OCI-LY7 (cell line): ENCODE results near the gene SEC24D. TPM values are rescaled to one million over a fixed set of nuclear protein-coding genes. Genes with fewer than 3 reads are reported as not detected.

Experiments used
- BruUV-seq: library from RNA; stranded (reverse); fragments of 400-500 nt; replicated peaks from 2 replicates; lab custom pipeline; 2021; lab: Mats Ljungman, UMichigan
- CTCF ChIA-PET: fragments of 300-600 bp; sonication (Branson Sonifier 250); formaldehyde crosslinking; loops from one replicate; lab custom pipeline; 2022; ENCODE audit warnings: antibody characterized with exemption; ENCODE audit not compliant: unreplicated experiment; lab: Charles Lee
- POLR2A ChIA-PET: fragments of 300-600 bp; sonication (Branson Sonifier 250); formaldehyde crosslinking; loops from one replicate; lab custom pipeline; 2022; ENCODE audit warnings: antibody characterized with exemption; lab: Charles Lee
- DNase-seq: peaks from one replicate; pipeline ENCODE4 v3.0.0-alpha.2; 2015; ENCODE audit warnings: low spot score
- H2AFZ ChIP-seq: fragments of 200-600 bp; sonication (generic), shearing (Covaris generic); 2 replicates; pipeline ENCODE4 v1.6.1; 2014; ENCODE audit warnings: mild to moderate bottlenecking, antibody characterized with exemption, low read length, moderate library complexity
- H3K27ac ChIP-seq: fragments of 200-600 bp; sonication (generic); 2 replicates; pipeline ENCODE4 v1.5.1; 2014; ENCODE audit warnings: mixed run types, low read depth, mild to moderate bottlenecking, moderate library complexity, low read length, inconsistent platforms; ENCODE audit not compliant: poor library complexity, severe bottlenecking
- H3K36me3 ChIP-seq: fragments of 200-600 bp; sonication (generic); 2 replicates; pipeline ENCODE4 v1.6.1; 2014; ENCODE audit warnings: mild to moderate bottlenecking, antibody characterized with exemption, low read length, moderate library complexity, mixed read lengths; ENCODE audit not compliant: insufficient read depth
- H3K4me1 ChIP-seq: fragments of 200-600 bp; sonication (generic); 2 replicates; pipeline ENCODE4 v1.5.1; 2014; ENCODE audit warnings: mild to moderate bottlenecking, low read length; ENCODE audit not compliant: insufficient read depth, poor library complexity, severe bottlenecking
- H3K4me2 ChIP-seq: fragments of 200-600 bp; sonication (generic); 2 replicates; pipeline ENCODE4 v1.6.1; 2014; ENCODE audit warnings: mild to moderate bottlenecking, low read length
- H3K4me3 ChIP-seq: fragments of 200-600 bp; sonication (generic); 2 replicates; pipeline ENCODE4 v1.5.1; 2014; ENCODE audit warnings: mild to moderate bottlenecking, low read depth, low read length; ENCODE audit not compliant: poor library complexity, severe bottlenecking
- H3K79me2 ChIP-seq: fragments of 200-600 bp; sonication (generic); 2 replicates; pipeline ENCODE4 v1.6.1; 2016; ENCODE audit warnings: low read depth, mild to moderate bottlenecking, low read length, moderate library complexity, mixed read lengths; ENCODE audit not compliant: insufficient read depth
- H3K9me2 ChIP-seq: fragments of 200-600 bp; sonication (generic); 2 replicates; pipeline ENCODE4 v1.6.1; 2016; ENCODE audit warnings: mild to moderate bottlenecking, low read length, mixed read lengths; ENCODE audit not compliant: insufficient read depth
- H3K9me3 ChIP-seq: fragments of 200-600 bp; sonication (generic); 2 replicates; pipeline ENCODE4 v1.6.1; 2014; ENCODE audit warnings: mild to moderate bottlenecking, mixed run types, low read length, mixed read lengths
- H4K20me1 ChIP-seq: fragments of 200-600 bp; sonication (generic); 2 replicates; pipeline ENCODE4 v1.6.1; 2014; ENCODE audit warnings: mild to moderate bottlenecking, antibody characterized with exemption, low read length, moderate library complexity, mixed read lengths; ENCODE audit not compliant: insufficient read depth
- CTCF ChIP-seq: fragments of 200-600 bp; sonication (generic); conservative IDR thresholded peaks from 2 replicates; pipeline ENCODE4 v1.5.1; 2014; ENCODE audit warnings: mild to moderate bottlenecking, antibody characterized with exemption, low read length, moderate library complexity, mixed read lengths
- EZH2phosphoT487 ChIP-seq: fragments of 200-600 bp; sonication (generic); IDR thresholded peaks from 2 replicates; pipeline ENCODE4 v1.6.1; 2018; ENCODE audit warnings: low read depth, borderline replicate concordance, mild to moderate bottlenecking, mixed run types, antibody characterized with exemption, low read length, moderate library complexity, mixed read lengths
- intact Hi-C: fragments of 100-400 bp; cut with micrococcal nuclease; formaldehyde crosslinking; loops from one replicate; pipeline ENCODE4 v1.10.0; 2022; ENCODE audit not compliant: unreplicated experiment
- total RNA-seq, 2 experiments: library from RNA; depleted of rRNA in 1 of 2; stranded (reverse); fragments of >200 nt in 1 of 2; shearing (Covaris generic) in 1 of 2; gene quantifications; 2 replicates each; pipeline ENCODE4 v1.2.3, GENCODE V29; 2014 to 2022

Gene SEC24D
- total RNA-seq, 2 experiments from 2014 or later = 15.1 to 56.1 TPM

- Histone ChIP-seq H3K9me2 (no peaks in the 10 kb centered on the region), H2AFZ (no peak overlapping the region), H4K20me1 (peaks cover 11% of the 10 kb centered on the region; the same call in 1 of the 2 replicates), H3K27ac (no peak overlapping the region), H3K4me3 (no peak overlapping the region), H3K79me2 (peaks cover 8% of the 10 kb centered on the region; the same call in 1 of the 2 replicates), H3K9me3 (no peaks in the 10 kb centered on the region), H3K4me1 (no peaks in the 10 kb centered on the region), H3K4me2 (no peak overlapping the region), H3K36me3 (peaks cover 42% of the 10 kb centered on the region)
- no peak for DNase-seq
- POLR2A ChIA-PET = interaction anchor here (0.8 to 1.5 kb wide), 3 partner anchors 10 to 12 kb away, joined by 3 to 7 read pairs (median 5); partner anchors contain the start of gene SEC24D
- TF ChIP-seq EZH2phosphoT487 (no peak), CTCF (no peak)
- no TSS peak for BruUV-seq
- CTCF ChIA-PET = no interaction called here
- intact Hi-C loops = no loop called here
Observed at GRCh38 chr4:118824141-118824540, 11.8 kb downstream of the SEC24D start.

DNA sequence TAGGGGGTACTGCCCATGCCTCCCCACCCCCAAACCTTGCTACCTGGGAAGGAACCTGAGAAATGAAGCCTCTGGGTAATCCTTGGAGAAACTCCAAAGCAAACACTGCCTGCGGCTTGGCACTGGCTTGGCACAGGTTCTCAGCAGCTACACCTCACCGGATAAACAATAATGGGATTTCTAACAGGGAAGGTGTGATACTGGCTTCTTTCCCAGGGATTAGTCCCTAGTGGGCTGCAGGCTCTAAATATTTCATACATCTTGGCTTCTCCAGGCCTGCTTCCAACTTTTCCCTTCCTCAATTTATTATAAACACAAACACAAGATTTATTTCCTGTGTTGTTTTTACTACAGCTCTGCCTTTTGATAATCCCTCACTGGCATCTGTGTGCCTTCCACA lies 12.5 kb downstream of the SEC24D start:
- H3K9me3 ChIP-seq = no peaks in the 10 kb centered on the region
- CTCF ChIA-PET = no interaction called here
- H4K20me1 ChIP-seq = peaks cover 11% of the 10 kb centered on the region; the same call in 1 of the 2 replicates
- no peak for DNase-seq
- no peaks in the 10 kb centered on the region for H3K4me1 ChIP-seq
- no TSS peak for BruUV-seq
- TF ChIP-seq CTCF = no peak
- TF ChIP-seq EZH2phosphoT487 = no peak
- no peaks in the 10 kb centered on the region for H3K9me2 ChIP-seq
- POLR2A ChIA-PET = interaction anchor here (1.5 kb wide), 1 partner anchor 13 kb away, joined by 3 read pairs; the partner anchor contains the start of gene SEC24D
- H3K27ac ChIP-seq = no peak overlapping the region
- H3K36me3 ChIP-seq = peaks cover 35% of the 10 kb centered on the region
- peaks cover 8% of the 10 kb centered on the region; the same call in 1 of the 2 replicates for H3K79me2 ChIP-seq
- no peak overlapping the region for H3K4me2 ChIP-seq
- intact Hi-C loops = no loop called here
- H3K4me3 ChIP-seq = no peak overlapping the region
- no peak overlapping the region for H2AFZ ChIP-seq

GRCh38 chr4:118821590-118822293 lies 14.2 kb downstream of the SEC24D start:
- Histone ChIP-seq H3K9me2 (no peaks in the 10 kb centered on the region), H3K4me2 (no peak overlapping the region), H3K36me3 (peaks cover 35% of the 10 kb centered on the region), H3K4me3 (no peak overlapping the region), H3K9me3 (no peaks in the 10 kb centered on the region), H3K27ac (no peak overlapping the region), H4K20me1 (peaks cover 11% of the 10 kb centered on the region; the same call in 1 of the 2 replicates), H2AFZ (no peak overlapping the region), H3K4me1 (no peaks in the 10 kb centered on the region), H3K79me2 (peaks cover 8% of the 10 kb centered on the region; the same call in 1 of the 2 replicates)
- POLR2A ChIA-PET = interaction anchor here (0.7 kb wide), 1 partner anchor 21 kb away, joined by 3 read pairs; no protein-coding TSS in a partner anchor
- CTCF ChIA-PET = no interaction called here
- DNase-seq = no peak
- TF ChIP-seq CTCF (no peak), EZH2phosphoT487 (no peak)
- intact Hi-C loops = no loop called here
- BruUV-seq = no TSS peak
